Heart left ventricle (tissue), 16 donors: ENCODE measurements around the gene NEU3. TPM values are rescaled to one million over a fixed set of nuclear protein-coding genes. Genes with fewer than 3 reads are reported as not detected.

Experiments
- ATAC-seq, 4 donors: fragments of 200-7000 bp; cut with Tn5 transposase; one replicate each; pipeline ENCODE4 v1.9.1; 2020 to 2022; ENCODE audit warnings: moderate library complexity in 4 of 4, mild to moderate bottlenecking in 3 of 4, moderate number of reproducible peaks in 1 of 4
- DNase-seq, 5 donors: peaks; one replicate each; pipeline ENCODE4 v3.0.0-alpha.2; 2020
- H3K27ac ChIP-seq, 12 donors: fragments of 200-600 bp; sonication (generic) in 4 of 12; one replicate each; pipeline versions ENCODE4 v1.5.0 to v1.8.0; 2016 to 2022; ENCODE audit warnings: mild to moderate bottlenecking in 2 of 12
- H3K27me3 ChIP-seq, 9 donors: fragments of 200-600 bp; sonication (generic) in 2 of 9; one replicate each; pipeline versions ENCODE4 v1.5.1 to v1.8.0; 2016 to 2022; ENCODE audit warnings: mild to moderate bottlenecking in 3 of 9
- H3K36me3 ChIP-seq, 9 donors: fragments of 200-600 bp; sonication (generic) in 2 of 9; one replicate each; pipeline versions ENCODE4 v1.5.0 to v1.8.0; 2018 to 2022; ENCODE audit warnings: mild to moderate bottlenecking in 2 of 9
- H3K4me1 ChIP-seq, 12 donors: fragments of 200-600 bp; sonication (generic) in 4 of 12; one replicate each; pipeline versions ENCODE4 v1.5.0 to v1.8.0; 2016 to 2022; ENCODE audit warnings: mild to moderate bottlenecking in 3 of 12
- H3K4me3 ChIP-seq, 12 donors: fragments of 200-600 bp; sonication (generic) in 4 of 12; one replicate each; pipeline versions ENCODE4 v1.5.0 to v1.8.0; 2017 to 2022; ENCODE audit warnings: mild to moderate bottlenecking in 9 of 12, moderate library complexity in 4 of 12
- H3K9me3 ChIP-seq, 12 donors: fragments of 200-600 bp; sonication (generic) in 4 of 12; one replicate each; pipeline versions ENCODE4 v1.5.0 to v1.8.0; 2016 to 2022; ENCODE audit warnings: mild to moderate bottlenecking in 1 of 12
- POLR2A ChIP-seq, 2 donors: fragments of 450-650 bp; IDR thresholded peaks; one replicate each; pipeline ENCODE4 v1.6.1; 2017; ENCODE audit warnings: antibody characterized with exemption in 2 of 2, mild to moderate bottlenecking in 2 of 2, moderate library complexity in 2 of 2
- WGBS, 4 donors: extraction: QIAGEN DNeasy Blood & Tissue Kit in 2 of 4; methylation state at CpG; one replicate each; pipeline versions ENCODE4 v1.1.5 to v1.1.7; 2013 to 2018; 5-methylcytosine and 5-hydroxymethylcytosine counted together
- intact Hi-C, 10 donors: fragments of 100-400 bp; cut with DNase I; formaldehyde crosslinking; loops; one replicate each; pipeline versions ENCODE4 v1.11.1 to v1.14.2; 2022
- polyA plus RNA-seq, 2 donors: library from polyadenylated mRNA; stranded (reverse); fragments of 200-250 nt; gene quantifications; one replicate each; pipeline ENCODE4 v1.2.3, GENCODE V29; 2013
- total RNA-seq, 9 donors: library from RNA; depleted of rRNA in 2 of 9; stranded (reverse); fragments of >200 nt in 2 of 9; fragmentation: NEBNext Ultra II Directional in 3 of 9; extraction: Animal tissue kit (Norgen Biotek cat#: 25700) in 3 of 9; gene quantifications; one replicate each; pipeline versions ENCODE4 v1.1.0 to v1.2.4, GENCODE V29; 2016 to 2023
- TF ChIP-seq, protein P1 (sequence below), 12 donors: fragments of 200-600 bp; sonication (generic) in 4 of 12; IDR thresholded peaks; one replicate each; pipeline versions ENCODE4 v1.5.0 to v1.8.0; 2018 to 2022; ENCODE audit warnings: antibody characterized with exemption in 12 of 12, mild to moderate bottlenecking in 5 of 12
- donor health status: ischemic (EF 13 %, LVEDD 7.1; RV severe dilation, severe dysfunction).
- donor health status: healthy with polysubstance abuse.
- donor health status: DM: no; HTN: yes; CAD: no.
- donor health status: DM: no; HTN: no; CAD: no.
- donor health status: ischemic (EF 25% LVEDD 6.9; RV normal size, moderate dysfunction).
- donor health status: ischemic (EF 25% LVEDD 5.7; RV mildly dilated, moderate dysfunction).
- donor health status: healthy.
- donor health status: DM: yes; HTN: yes; CAD: no.
- donor health status: ischemic (EF 35%, LVEDD 5.7; RV mildly dilated, moderate dysfunction).
- donor health status: nonischemic (EF 11% LVEDD 7.7; RV severe dilation, severe dysfunction).
- donor health status: DM: yes; HTN: yes; CAD: no.
- donor health status: PGD.
- donor health status: ischemic (EF 29% LVEDD 5.4; RV normal size, mild dysfunction).
- donor health status: nonischemic (EF 23%, LVEDD 6.1; RV moderate dilation, normal function).

The NEU3 gene
- total and polyA plus RNA-seq, 11 donors = 5.1 to 16.6 (median 7.7) TPM

DNA sequence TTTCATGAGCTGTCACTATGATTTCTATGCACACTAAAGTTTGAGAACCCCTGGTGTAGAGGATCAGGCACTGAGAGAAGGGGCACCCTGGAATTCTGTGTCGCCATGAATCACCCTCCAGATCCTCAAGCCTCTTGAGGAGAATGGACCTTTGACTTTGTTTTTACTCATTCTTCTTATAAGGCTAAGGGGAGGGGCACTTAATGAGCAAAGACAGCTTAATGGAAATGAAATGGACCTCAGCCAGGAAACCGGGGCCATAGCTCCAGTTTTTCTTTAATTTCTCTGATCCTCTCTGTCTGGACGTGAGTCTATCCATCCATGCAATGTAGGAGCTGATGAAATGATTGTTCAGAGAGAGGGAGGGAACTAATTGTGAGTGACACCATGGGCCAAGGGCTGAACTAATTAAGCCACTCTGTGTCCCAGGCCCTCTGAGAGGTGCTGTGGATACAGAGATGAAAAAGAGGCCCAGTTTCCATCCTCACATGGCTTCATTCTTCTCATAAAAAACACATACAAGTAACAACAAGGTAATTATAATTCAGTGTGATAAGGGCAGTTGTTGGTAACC, 75.1 kb downstream of the NEU3 start:
- no peak overlapping the region for H3K27ac ChIP-seq
- H3K9me3 ChIP-seq = peaks cover 0 to 5% (median 0%) of the 10 kb centered on the region in 12 donors
- H3K4me1 ChIP-seq = no peaks in the 10 kb centered on the region
- TF ChIP-seq, protein P1, sequence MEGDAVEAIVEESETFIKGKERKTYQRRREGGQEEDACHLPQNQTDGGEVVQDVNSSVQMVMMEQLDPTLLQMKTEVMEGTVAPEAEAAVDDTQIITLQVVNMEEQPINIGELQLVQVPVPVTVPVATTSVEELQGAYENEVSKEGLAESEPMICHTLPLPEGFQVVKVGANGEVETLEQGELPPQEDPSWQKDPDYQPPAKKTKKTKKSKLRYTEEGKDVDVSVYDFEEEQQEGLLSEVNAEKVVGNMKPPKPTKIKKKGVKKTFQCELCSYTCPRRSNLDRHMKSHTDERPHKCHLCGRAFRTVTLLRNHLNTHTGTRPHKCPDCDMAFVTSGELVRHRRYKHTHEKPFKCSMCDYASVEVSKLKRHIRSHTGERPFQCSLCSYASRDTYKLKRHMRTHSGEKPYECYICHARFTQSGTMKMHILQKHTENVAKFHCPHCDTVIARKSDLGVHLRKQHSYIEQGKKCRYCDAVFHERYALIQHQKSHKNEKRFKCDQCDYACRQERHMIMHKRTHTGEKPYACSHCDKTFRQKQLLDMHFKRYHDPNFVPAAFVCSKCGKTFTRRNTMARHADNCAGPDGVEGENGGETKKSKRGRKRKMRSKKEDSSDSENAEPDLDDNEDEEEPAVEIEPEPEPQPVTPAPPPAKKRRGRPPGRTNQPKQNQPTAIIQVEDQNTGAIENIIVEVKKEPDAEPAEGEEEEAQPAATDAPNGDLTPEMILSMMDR (IDR thresholded peaks at IDR 0.05) = no peak
- no peak for TF ChIP-seq POLR2A (IDR thresholded peaks at IDR 0.05)
- H3K27me3 ChIP-seq = peaks cover 0 to 20% (median 0%) of the 10 kb centered on the region in 9 donors
- H3K36me3 ChIP-seq = no peaks in the 10 kb centered on the region
- no peak overlapping the region for H3K4me3 ChIP-seq
- intact Hi-C loops = no loop called here
- 54 to 70% (median 59%) methylated on average over 3 of the region's 3 CpGs for WGBS, 4 donors
- no peak for DNase-seq
- ATAC-seq = no peak

DNA sequence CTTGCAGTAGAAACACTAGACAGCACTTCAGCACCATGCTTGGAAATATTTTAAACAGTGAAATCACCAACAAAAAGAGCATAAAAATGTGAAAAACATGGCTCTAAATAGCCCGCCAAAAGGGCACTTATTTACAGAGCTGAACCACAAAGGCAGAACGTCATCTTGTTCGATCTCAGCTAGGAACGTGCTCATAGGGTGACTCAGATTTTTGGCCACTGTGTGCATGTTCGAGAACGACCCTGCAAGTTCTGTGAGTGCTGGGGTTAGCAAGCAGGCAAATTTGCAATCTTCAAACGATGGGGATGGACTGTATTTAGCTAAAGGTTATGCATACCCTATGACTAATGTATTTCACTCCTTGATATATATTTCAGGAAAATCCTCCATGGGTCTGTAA, 77.3 kb downstream of the NEU3 start:
- 72 to 77% (median 76%) methylated on average over 7 of the region's 7 CpGs for WGBS, 4 donors
- Histone ChIP-seq H3K9me3 (peaks cover 0 to 5% (median 0%) of the 10 kb centered on the region in 12 donors), H3K27ac (no peak overlapping the region), H3K4me1 (no peaks in the 10 kb centered on the region), H3K36me3 (no peaks in the 10 kb centered on the region), H3K27me3 (peaks cover 0 to 26% (median 2%) of the 10 kb centered on the region in 9 donors), H3K4me3 (no peak overlapping the region)
- intact Hi-C loops = no loop called here
- DNase-seq (no peak), ATAC-seq (no peak)
- no peak for TF ChIP-seq POLR2A (IDR thresholded peaks at IDR 0.05)
- TF ChIP-seq, protein P1 (IDR thresholded peaks at IDR 0.05) = no peak

Other genes with a start within 250 kb of the NEU3 start
- gene RNF169, start 240.1 kb upstream of the NEU3 start, total RNA-seq = 10 to 100 TPM in 7 of 9 donors, 1 to 10 TPM in 2; 8.4 to 16.1 (median 10.7) TPM
- 1 to 10 TPM; 1.6 to 4.3 TPM for gene RNF169, start 240.1 kb upstream of the NEU3 start, polyA plus RNA-seq
- gene XRRA1, start 39.8 kb upstream of the NEU3 start, total RNA-seq = 10 to 100 TPM in 8 of 9 donors, 1 to 10 TPM in 1; 5.3 to 26.6 (median 13.4) TPM
- 1 to 10 TPM; 3.9 to 9.0 TPM for gene XRRA1, start 39.8 kb upstream of the NEU3 start, polyA plus RNA-seq
- 100 to 1,000 TPM in 6 of 9 donors, 10 to 100 TPM in 3; 21.8 to 136 (median 109) TPM for gene SPCS2, start 39.7 kb upstream of the NEU3 start, total RNA-seq
- 100 to 1,000 TPM; 117 to 123 TPM for gene SPCS2, start 39.7 kb upstream of the NEU3 start, polyA plus RNA-seq
- gene OR2AT4, start 107.9 kb downstream of the NEU3 start, total RNA-seq = not detected
- gene OR2AT4, start 107.9 kb downstream of the NEU3 start, polyA plus RNA-seq = not detected
- gene SLCO2B1, start 162.2 kb downstream of the NEU3 start, total RNA-seq = 100 to 1,000 TPM in 1 of 9 donors, 10 to 100 TPM in 7, 1 to 10 TPM in 1; 8.1 to 167 (median 18.6) TPM
- gene SLCO2B1, start 162.2 kb downstream of the NEU3 start, polyA plus RNA-seq = 1 to 10 TPM; 4.7 to 9.8 TPM